ENCODE results near the gene ACP1. TPM values are rescaled to one million over a fixed set of nuclear protein-coding genes. Genes with fewer than 3 reads are reported as not detected.
A peak's percentile ranks its signal among the peaks of the same experiment; 100 is the strongest.

The ACP1 gene
- total and polyA plus RNA-seq, 2 of the 8 experiments (the other 6 are each of a cell fraction or from before 2014, with no cell fraction given): 115 to 155 TPM

DNA sequence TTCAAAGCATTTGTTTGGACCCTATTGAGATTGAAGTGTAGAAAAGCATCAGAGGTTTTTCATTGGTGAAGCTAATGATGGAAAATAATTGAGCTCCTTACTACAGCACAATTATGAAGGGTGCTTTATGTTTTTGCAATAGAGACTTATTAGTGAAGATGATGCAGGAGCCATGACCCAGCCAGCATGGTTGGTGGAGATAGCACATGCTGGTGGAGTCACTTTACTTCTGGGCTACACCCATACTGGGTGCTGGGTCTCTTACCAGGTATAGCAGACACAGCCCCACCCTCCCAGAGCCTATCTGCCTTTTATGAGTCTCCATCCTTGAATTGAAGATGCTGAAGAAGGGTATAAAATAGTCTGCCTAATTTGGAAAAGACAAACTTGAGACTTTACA lies 3.6 kb downstream of the ACP1 start:
- H3K56ac ChIP-seq (replicated peaks; ENCODE audit: insufficient read length, low read depth, low read length): no peak overlapping the region
- H3K4me1 ChIP-seq (replicated peaks in 1 of 4; ENCODE audit: control insufficient read depth in 3 of 4, insufficient read depth in 4 of 4, low read length in 3 of 4): peaks cover 0 to 3% (median 2%) of the 10 kb centered on the region in 4 experiments; a peak in 4 of 7 replicates
- H4K20me1 ChIP-seq (replicated peaks in 1 of 2; ENCODE audit: control insufficient read depth in 1 of 2, insufficient read depth in 2 of 2, low read length in 2 of 2): peaks cover 21 to 42% of the 10 kb centered on the region in 2 experiments
- no peak for TF ChIP-seq YY1 (IDR thresholded peaks at IDR 0.05; ENCODE audit: low read depth, low read length)
- no peak for TF ChIP-seq KDM1A (IDR thresholded peaks at IDR 0.05; ENCODE audit: borderline replicate concordance, low read length)
- H3K23me2 ChIP-seq (ENCODE audit: low read depth, low read length): peaks cover 9% of the 10 kb centered on the region; the same call in 1 of the 2 replicates
- no peak overlapping the region for H2AK5ac ChIP-seq (ENCODE audit: low read depth, low read length)
- no peak overlapping the region for H2BK15ac ChIP-seq (ENCODE audit: low read length)
- no peak for DNase-seq (ENCODE audit: low read depth in 1 of 2, low spot score in 2 of 2)
- no peak for FAIRE-seq
- H3K4me3 ChIP-seq (ENCODE audit: extremely low read depth in 1 of 4, insufficient read depth in 2 of 4, low read depth in 3 of 4, low read length in 4 of 4): peak overlapping the region in 1 of 4 experiments; percentile 22; a peak in 1 of 8 replicates
- H3K9ac ChIP-seq (replicated peaks in 1 of 4; ENCODE audit: extremely low read depth in 1 of 4, low read depth in 3 of 4, low read length in 3 of 4): no peak overlapping the region
- H3K4me2 ChIP-seq (ENCODE audit: insufficient read depth in 1 of 2, low read depth in 2 of 2, low read length in 2 of 2): no peak overlapping the region; a peak in 1 of 4 replicates
- peaks cover 0 to 4% (median 2%) of the 10 kb centered on the region in 4 experiments; a peak in 4 of 7 replicates for H3K27me3 ChIP-seq (replicated peaks in 1 of 4; ENCODE audit: control insufficient read depth in 3 of 4, extremely low read depth in 1 of 4, insufficient read depth in 3 of 4, low read length in 3 of 4)
- no peak overlapping the region for H4K5ac ChIP-seq (ENCODE audit: insufficient read length, low read depth, low read length)
- ChIA-PET CTCF (ENCODE audit: partially characterized antibody) (interaction anchor here (1.7 kb wide), 1 partner anchor 15 kb away, joined by 8 read pairs; no protein-coding TSS in a partner anchor), POLR2A (ENCODE audit: partially characterized antibody) (interaction anchor here (0.9 to 1.5 kb wide), 2 partner anchors 20 to 21 kb away, joined by 3 read pairs; partner anchors contain the start of gene ALKAL2)
- H4K8ac ChIP-seq (ENCODE audit: extremely low read depth, insufficient read depth, low read length): no peak overlapping the region
- H3K79me1 ChIP-seq (ENCODE audit: low read depth, low read length): peaks cover 14% of the 10 kb centered on the region
- H3K23ac ChIP-seq (ENCODE audit: insufficient read length): no peak overlapping the region
- no peak overlapping the region for H2BK120ac ChIP-seq (replicated peaks; ENCODE audit: low read depth, low read length)
- no peaks in the 10 kb centered on the region for H3K9me3 ChIP-seq (ENCODE audit: insufficient read depth in 2 of 2, low read depth in 1 of 2, low read length in 1 of 2)
- H3K27ac ChIP-seq (ENCODE audit: low read depth, low read length): no peak overlapping the region
- H3K79me2 ChIP-seq (ENCODE audit: control insufficient read depth in 1 of 2, insufficient read depth in 2 of 2, low read length in 2 of 2): peaks cover 49 to 86% of the 10 kb centered on the region in 2 experiments
- no peak overlapping the region for H2AFZ ChIP-seq (ENCODE audit: low read length)
- no peak overlapping the region for H2BK20ac ChIP-seq (ENCODE audit: low read length)
- no peak overlapping the region for H3K14ac ChIP-seq (ENCODE audit: insufficient read length)
- no peak overlapping the region for H2BK12ac ChIP-seq (ENCODE audit: low read depth, low read length)
- H3K36me3 ChIP-seq (ENCODE audit: control insufficient read depth in 2 of 4, insufficient read depth in 4 of 4, low read length in 3 of 4): peaks cover 2 to 11% (median 6%) of the 10 kb centered on the region in 4 experiments; a peak in 5 of 8 replicates
- no peak overlapping the region for H4K91ac ChIP-seq (replicated peaks; ENCODE audit: insufficient read length, low read length)
- no peak overlapping the region for H3K4ac ChIP-seq (replicated peaks; ENCODE audit: insufficient read length, low read depth, low read length)
- no peak overlapping the region for H3K18ac ChIP-seq (ENCODE audit: extremely low read depth, low read length)
- no peak overlapping the region for H2BK5ac ChIP-seq (ENCODE audit: low read depth, low read length)

All from H1 (cell line).